Hair follicle dermal papilla cell (primary cell): ENCODE results near the gene TUT7. TPM values are rescaled to one million over a fixed set of nuclear protein-coding genes. Genes with fewer than 3 reads are reported as not detected.

ENCODE experiments used
- small RNA-seq: library from RNA; depleted of rRNA; stranded (forward); fragments of <200 nt; gene quantifications from one replicate; pipeline ENCODE3, GENCODE V24; 2012
- total RNA-seq: library from RNA; depleted of rRNA; stranded (reverse); fragments of >200 nt; gene quantifications from 2 replicates; pipeline ENCODE4 v1.2.3, GENCODE V29; 2012

TUT7 gene
- 41.4 and 45.9 TPM in 2 replicates for total RNA-seq

GRCh38 chr9:86354011-86354817 is at the start of gene TUT7:
TSS of gene TUT7 (minus strand) at chr9:86354410. CDS start at chr9:86353199, 1,211 bp downstream.

GRCh38 chr9:86282077-86282978 is 71.9 kb downstream of the TUT7 start, which contains the start of gene ISCA1:
TSS of gene ISCA1 (minus strand) at chr9:86282538. CDS start at chr9:86282458, 80 bp downstream.

GRCh38 chr9:86259557-86259956 is 94.7 kb downstream of the TUT7 start, which contains the start of gene C9orf153:
TSS of gene C9orf153 (minus strand) at chr9:86259657. CDS start at chr9:86229603, 30,054 bp downstream.

Small RNA genes within 50 kb of the gene (small RNA-seq; reads per million reads assigned to genes)
- not detected for gene RN7SKP264

Other genes with a start within 250 kb of the TUT7 start
- gene C9orf153, start 94.8 kb downstream of the TUT7 start, total RNA-seq, result 0.16 and 0.24 TPM in 2 replicates
- 34.7 and 36.1 TPM in 2 replicates for gene ISCA1, start 71.9 kb downstream of the TUT7 start, total RNA-seq